SK-N-SH treated with all-trans-retinoic acid at 6 μM for 48 hours (cell line): ENCODE data around the gene DYNC1H1.

Experiments
- ATAC-seq: fragments of 200-7000 bp; cut with Tn5 transposase; 3 replicates; pipeline ENCODE4 v1.9.1; 2020; ENCODE audit warnings: mild to moderate bottlenecking, moderate library complexity
- BACH2 ChIP-seq: fragments of 250-450 bp; sonication (Bioruptor Pico); IDR thresholded peaks from 2 replicates; pipeline ENCODE4 v1.9.0; 2021; ENCODE audit warnings: mild to moderate bottlenecking, borderline replicate concordance
- CSDC2 ChIP-seq: fragments of 250-450 bp; sonication (Bioruptor Pico); IDR thresholded peaks from 2 replicates; pipeline ENCODE4 v1.5.0; 2020; ENCODE audit warnings: mild to moderate bottlenecking, moderate library complexity
- ESRRG ChIP-seq: fragments of 250-450 bp; sonication (Bioruptor Pico); IDR thresholded peaks from 2 replicates; pipeline ENCODE4 v1.6.1; 2021; ENCODE audit warnings: mild to moderate bottlenecking
- ISL1 ChIP-seq: fragments of 250-450 bp; sonication (Bioruptor Pico); IDR thresholded peaks from 2 replicates; pipeline ENCODE4 v2.1.2; 2022; ENCODE audit warnings: mild to moderate bottlenecking, moderate library complexity
- OSR1 ChIP-seq: fragments of 250-450 bp; sonication (Bioruptor Pico); IDR thresholded peaks from 2 replicates; pipeline ENCODE4 v1.8.0; 2022; ENCODE audit warnings: moderate library complexity, mild to moderate bottlenecking, inconsistent platforms
- PPARA ChIP-seq: fragments of 250-450 bp; sonication (Bioruptor Pico); IDR thresholded peaks from 2 replicates; pipeline ENCODE4 v1.5.0; 2020; ENCODE audit warnings: mild to moderate bottlenecking, borderline replicate concordance
- TCF4 ChIP-seq: fragments of 250-450 bp; sonication (Bioruptor Pico); IDR thresholded peaks from 2 replicates; pipeline ENCODE4 v1.8.0; 2021; ENCODE audit warnings: mild to moderate bottlenecking, moderate library complexity, borderline replicate concordance
- ZC3H10 ChIP-seq: fragments of 250-450 bp; sonication (Bioruptor Pico); IDR thresholded peaks from 2 replicates; pipeline ENCODE4 v1.5.1; 2021; ENCODE audit warnings: mild to moderate bottlenecking, moderate library complexity
- ZFP30 ChIP-seq: fragments of 450-650 bp; formaldehyde crosslinking; IDR thresholded peaks from 2 replicates; pipeline ENCODE4 v1.5.0; 2022; ENCODE audit warnings: mild to moderate bottlenecking, moderate library complexity
- ZNF565 ChIP-seq: fragments of 450-650 bp; formaldehyde crosslinking; conservative IDR thresholded peaks from 2 replicates; pipeline ENCODE4 v1.5.0; 2020; ENCODE audit warnings: low read depth, mild to moderate bottlenecking, moderate library complexity
- ZNF70 ChIP-seq: fragments of 450-650 bp; formaldehyde crosslinking; IDR thresholded peaks from 2 replicates; pipeline ENCODE4 v1.5.0; 2020; ENCODE audit warnings: mild to moderate bottlenecking, moderate library complexity
- ZNF8 ChIP-seq: fragments of 450-650 bp; formaldehyde crosslinking; IDR thresholded peaks from 2 replicates; pipeline ENCODE4 v1.5.0; 2020; ENCODE audit warnings: mild to moderate bottlenecking, moderate library complexity
- TF ChIP-seq, protein P1 (sequence below): fragments of 250-450 bp; sonication (Bioruptor Pico); IDR thresholded peaks from 2 replicates; pipeline ENCODE4 v1.5.0; 2020; ENCODE audit warnings: mild to moderate bottlenecking, moderate library complexity
- TF ChIP-seq, protein P2 (sequence below): fragments of 250-450 bp; sonication (Bioruptor Pico); IDR thresholded peaks from 2 replicates; pipeline ENCODE4 v1.5.1; 2020; ENCODE audit warnings: low read depth, mild to moderate bottlenecking, moderate library complexity
- TF ChIP-seq, protein P3 (sequence below): fragments of 250-450 bp; sonication (Bioruptor Pico); IDR thresholded peaks from 2 replicates; pipeline ENCODE4 v1.8.0; 2020; ENCODE audit warnings: mild to moderate bottlenecking, moderate library complexity, borderline replicate concordance
- TF ChIP-seq, protein P4 (sequence below): fragments of 250-450 bp; sonication (Bioruptor Pico); IDR thresholded peaks from 2 replicates; pipeline ENCODE4 v1.5.1; 2021; ENCODE audit warnings: mild to moderate bottlenecking, moderate library complexity
- TF ChIP-seq, protein P5 (sequence below): fragments of 250-450 bp; sonication (Bioruptor Pico); IDR thresholded peaks from 2 replicates; pipeline ENCODE4 v1.8.0; 2021; ENCODE audit warnings: low read depth, mild to moderate bottlenecking, moderate library complexity, borderline replicate concordance

The DYNC1H1 gene

DNA sequence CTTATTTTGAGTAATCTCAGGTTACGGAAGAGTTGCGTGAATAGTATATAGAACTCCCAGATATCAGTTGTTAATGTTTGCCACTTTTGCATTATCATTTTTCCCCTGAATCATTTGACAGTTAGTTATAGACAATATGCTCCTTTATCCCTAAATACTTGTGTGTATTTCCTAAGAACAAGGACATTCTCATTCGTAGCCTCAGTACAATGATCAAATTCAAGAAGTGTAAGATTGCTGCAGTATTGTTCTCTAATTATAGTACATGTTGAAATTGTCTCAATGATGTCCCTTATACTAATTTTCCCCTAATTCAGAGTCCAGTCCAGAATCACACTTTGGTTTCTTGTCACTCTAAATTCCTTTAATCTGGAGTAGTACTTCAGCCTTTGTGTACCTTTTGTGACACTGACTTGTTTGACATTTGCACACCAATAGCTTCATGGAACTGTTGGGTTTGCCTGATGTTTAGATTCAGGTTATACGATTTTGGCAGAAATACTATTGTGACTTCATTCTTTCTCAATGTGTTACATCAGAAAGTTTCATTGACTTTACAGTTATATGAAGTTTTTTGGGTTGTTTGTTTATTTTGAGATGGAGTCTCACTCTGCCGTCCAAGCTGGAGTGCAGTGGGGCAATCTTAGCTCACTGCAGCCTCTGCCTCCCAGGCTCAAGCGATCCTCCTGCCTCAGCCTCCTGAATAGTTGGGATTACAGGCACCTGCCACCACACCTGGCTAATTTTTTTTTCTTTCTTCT is 13.1 kb downstream of the DYNC1H1 start (continued):
- TF ChIP-seq, protein P1, sequence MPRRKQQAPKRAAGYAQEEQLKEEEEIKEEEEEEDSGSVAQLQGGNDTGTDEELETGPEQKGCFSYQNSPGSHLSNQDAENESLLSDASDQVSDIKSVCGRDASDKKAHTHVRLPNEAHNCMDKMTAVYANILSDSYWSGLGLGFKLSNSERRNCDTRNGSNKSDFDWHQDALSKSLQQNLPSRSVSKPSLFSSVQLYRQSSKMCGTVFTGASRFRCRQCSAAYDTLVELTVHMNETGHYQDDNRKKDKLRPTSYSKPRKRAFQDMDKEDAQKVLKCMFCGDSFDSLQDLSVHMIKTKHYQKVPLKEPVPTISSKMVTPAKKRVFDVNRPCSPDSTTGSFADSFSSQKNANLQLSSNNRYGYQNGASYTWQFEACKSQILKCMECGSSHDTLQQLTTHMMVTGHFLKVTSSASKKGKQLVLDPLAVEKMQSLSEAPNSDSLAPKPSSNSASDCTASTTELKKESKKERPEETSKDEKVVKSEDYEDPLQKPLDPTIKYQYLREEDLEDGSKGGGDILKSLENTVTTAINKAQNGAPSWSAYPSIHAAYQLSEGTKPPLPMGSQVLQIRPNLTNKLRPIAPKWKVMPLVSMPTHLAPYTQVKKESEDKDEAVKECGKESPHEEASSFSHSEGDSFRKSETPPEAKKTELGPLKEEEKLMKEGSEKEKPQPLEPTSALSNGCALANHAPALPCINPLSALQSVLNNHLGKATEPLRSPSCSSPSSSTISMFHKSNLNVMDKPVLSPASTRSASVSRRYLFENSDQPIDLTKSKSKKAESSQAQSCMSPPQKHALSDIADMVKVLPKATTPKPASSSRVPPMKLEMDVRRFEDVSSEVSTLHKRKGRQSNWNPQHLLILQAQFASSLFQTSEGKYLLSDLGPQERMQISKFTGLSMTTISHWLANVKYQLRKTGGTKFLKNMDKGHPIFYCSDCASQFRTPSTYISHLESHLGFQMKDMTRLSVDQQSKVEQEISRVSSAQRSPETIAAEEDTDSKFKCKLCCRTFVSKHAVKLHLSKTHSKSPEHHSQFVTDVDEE (CRISPR knock-in tag), result no peak
- TF ChIP-seq ZNF8 (CRISPR knock-in tag) (no peak), ZFP30 (no peak), OSR1 (CRISPR knock-in tag) (no peak)
- TF ChIP-seq, protein P2, sequence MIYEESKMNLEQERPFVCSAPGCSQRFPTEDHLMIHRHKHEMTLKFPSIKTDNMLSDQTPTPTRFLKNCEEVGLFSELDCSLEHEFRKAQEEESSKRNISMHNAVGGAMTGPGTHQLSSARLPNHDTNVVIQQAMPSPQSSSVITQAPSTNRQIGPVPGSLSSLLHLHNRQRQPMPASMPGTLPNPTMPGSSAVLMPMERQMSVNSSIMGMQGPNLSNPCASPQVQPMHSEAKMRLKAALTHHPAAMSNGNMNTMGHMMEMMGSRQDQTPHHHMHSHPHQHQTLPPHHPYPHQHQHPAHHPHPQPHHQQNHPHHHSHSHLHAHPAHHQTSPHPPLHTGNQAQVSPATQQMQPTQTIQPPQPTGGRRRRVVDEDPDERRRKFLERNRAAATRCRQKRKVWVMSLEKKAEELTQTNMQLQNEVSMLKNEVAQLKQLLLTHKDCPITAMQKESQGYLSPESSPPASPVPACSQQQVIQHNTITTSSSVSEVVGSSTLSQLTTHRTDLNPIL (CRISPR knock-in tag), result no peak
- TF ChIP-seq, protein P3, sequence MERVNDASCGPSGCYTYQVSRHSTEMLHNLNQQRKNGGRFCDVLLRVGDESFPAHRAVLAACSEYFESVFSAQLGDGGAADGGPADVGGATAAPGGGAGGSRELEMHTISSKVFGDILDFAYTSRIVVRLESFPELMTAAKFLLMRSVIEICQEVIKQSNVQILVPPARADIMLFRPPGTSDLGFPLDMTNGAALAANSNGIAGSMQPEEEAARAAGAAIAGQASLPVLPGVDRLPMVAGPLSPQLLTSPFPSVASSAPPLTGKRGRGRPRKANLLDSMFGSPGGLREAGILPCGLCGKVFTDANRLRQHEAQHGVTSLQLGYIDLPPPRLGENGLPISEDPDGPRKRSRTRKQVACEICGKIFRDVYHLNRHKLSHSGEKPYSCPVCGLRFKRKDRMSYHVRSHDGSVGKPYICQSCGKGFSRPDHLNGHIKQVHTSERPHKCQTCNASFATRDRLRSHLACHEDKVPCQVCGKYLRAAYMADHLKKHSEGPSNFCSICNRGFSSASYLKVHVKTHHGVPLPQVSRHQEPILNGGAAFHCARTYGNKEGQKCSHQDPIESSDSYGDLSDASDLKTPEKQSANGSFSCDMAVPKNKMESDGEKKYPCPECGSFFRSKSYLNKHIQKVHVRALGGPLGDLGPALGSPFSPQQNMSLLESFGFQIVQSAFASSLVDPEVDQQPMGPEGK, result no peak

DNA sequence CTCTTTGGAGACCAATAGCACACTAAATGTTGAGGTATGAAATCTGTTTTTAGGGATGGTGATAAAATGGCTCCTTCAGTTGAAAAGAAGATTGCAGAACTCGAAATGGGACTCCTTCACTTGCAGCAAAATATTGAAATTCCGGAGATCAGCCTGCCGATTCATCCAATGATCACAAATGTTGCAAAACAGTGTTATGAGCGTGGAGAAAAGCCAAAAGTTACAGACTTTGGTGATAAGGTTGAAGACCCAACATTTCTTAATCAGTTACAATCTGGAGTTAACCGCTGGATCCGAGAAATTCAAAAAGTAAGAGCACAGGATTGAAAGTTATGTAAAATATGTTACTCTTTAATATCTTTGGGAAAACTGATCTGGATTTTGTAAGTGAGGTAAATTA is 15.3 kb downstream of the DYNC1H1 start:
- TF ChIP-seq ZFP30 (no peak), ZNF8 (CRISPR knock-in tag) (no peak), BACH2 (CRISPR knock-in tag) (no peak), ZNF565 (CRISPR knock-in tag) (no peak), ISL1 (CRISPR knock-in tag) (no peak), TCF4 (CRISPR knock-in tag) (no peak), OSR1 (CRISPR knock-in tag) (no peak), ZNF70 (CRISPR knock-in tag) (no peak), CSDC2 (no peak), ESRRG (CRISPR knock-in tag) (no peak), PPARA (CRISPR knock-in tag) (no peak)
- TF ChIP-seq, protein P1 (CRISPR knock-in tag), result no peak
- TF ChIP-seq, protein P4, sequence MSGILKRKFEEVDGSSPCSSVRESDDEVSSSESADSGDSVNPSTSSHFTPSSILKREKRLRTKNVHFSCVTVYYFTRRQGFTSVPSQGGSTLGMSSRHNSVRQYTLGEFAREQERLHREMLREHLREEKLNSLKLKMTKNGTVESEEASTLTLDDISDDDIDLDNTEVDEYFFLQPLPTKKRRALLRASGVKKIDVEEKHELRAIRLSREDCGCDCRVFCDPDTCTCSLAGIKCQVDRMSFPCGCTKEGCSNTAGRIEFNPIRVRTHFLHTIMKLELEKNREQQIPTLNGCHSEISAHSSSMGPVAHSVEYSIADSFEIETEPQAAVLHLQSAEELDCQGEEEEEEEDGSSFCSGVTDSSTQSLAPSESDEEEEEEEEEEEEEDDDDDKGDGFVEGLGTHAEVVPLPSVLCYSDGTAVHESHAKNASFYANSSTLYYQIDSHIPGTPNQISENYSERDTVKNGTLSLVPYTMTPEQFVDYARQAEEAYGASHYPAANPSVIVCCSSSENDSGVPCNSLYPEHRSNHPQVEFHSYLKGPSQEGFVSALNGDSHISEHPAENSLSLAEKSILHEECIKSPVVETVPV, result no peak
- TF ChIP-seq, protein P3, result no peak
- TF ChIP-seq, all 23 proteins: peak for 0
- ATAC-seq, result no peak

DNA sequence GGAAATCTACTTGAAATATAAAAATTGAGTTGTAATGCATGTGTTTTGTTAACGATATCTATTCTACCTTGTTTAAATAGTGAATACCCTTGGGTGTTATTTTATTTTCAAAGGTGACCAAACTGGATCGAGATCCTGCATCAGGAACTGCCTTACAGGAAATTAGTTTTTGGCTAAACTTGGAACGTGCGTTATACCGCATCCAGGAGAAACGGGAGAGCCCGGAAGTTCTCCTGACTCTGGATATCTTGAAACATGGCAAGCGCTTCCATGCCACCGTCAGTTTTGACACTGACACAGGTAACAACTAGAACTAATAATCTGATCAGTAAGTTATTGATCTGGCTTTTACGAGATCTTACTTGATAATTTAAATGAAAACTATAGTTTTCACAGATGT is 15.9 kb downstream of the DYNC1H1 start:
- ATAC-seq, result no peak
- TF ChIP-seq, protein P3, result no peak
- no peak for TF ChIP-seq BACH2 (CRISPR knock-in tag)
- no peak for TF ChIP-seq ISL1 (CRISPR knock-in tag)
- no peak for TF ChIP-seq ZC3H10 (CRISPR knock-in tag)
- no peak for TF ChIP-seq OSR1 (CRISPR knock-in tag)
- TF ChIP-seq, protein P2 (CRISPR knock-in tag), result no peak
- TF ChIP-seq, protein P5, sequence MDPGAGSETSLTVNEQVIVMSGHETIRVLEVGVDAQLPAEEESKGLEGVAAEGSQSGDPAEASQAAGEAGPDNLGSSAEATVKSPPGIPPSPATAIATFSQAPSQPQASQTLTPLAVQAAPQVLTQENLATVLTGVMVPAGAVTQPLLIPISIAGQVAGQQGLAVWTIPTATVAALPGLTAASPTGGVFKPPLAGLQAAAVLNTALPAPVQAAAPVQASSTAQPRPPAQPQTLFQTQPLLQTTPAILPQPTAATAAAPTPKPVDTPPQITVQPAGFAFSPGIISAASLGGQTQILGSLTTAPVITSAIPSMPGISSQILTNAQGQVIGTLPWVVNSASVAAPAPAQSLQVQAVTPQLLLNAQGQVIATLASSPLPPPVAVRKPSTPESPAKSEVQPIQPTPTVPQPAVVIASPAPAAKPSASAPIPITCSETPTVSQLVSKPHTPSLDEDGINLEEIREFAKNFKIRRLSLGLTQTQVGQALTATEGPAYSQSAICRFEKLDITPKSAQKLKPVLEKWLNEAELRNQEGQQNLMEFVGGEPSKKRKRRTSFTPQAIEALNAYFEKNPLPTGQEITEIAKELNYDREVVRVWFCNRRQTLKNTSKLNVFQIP (CRISPR knock-in tag), result no peak
- TF ChIP-seq CSDC2, result no peak
- TF ChIP-seq ZNF8 (CRISPR knock-in tag), result no peak
